ENCODE measurements around the gene TENT5C. TPM values are rescaled to one million over a fixed set of nuclear protein-coding genes. Genes with fewer than 3 reads are reported as not detected.

Gene TENT5C
- total RNA-seq, 6 experiments from 2014 or later = 0.47 to 0.91 (median 0.75) TPM

DNA sequence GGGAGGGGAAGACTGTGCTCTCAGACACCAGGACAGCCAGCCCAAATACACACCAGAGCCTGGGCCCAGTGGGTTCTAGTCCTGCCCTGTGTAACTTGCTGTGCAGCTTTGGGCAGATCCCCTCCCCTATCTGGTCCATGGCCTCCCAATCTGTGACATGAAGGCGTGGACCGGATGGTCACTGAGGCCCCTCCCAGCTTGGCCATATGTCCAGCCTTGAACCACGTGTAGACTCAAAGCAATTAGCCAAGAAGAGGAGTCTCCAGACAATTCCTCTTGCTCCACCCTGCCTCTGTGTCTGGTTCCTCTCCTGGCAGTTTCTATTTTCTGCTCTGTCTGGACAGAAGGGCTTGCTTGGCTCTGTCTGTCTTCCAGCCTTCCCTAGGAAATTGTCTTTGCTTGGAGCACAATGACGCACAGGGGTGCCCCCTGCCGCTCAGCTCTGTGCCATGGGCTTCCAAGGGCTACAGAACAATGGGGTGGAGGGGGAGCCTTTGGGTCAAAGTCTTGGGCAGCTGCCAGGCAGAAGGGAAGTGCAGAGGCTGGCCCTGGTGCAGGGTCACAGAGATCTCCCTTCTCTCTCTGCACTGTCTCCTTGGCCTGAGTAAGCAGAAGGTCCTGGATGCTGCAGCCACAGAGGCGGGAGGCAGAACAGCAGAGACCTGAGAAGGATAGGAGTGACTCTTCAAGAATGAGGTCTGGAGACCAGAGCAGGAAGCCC is 66.1 kb downstream of the TENT5C start:
- H3K36me3 Mint-ChIP-seq (ENCODE audit: low read depth) = no peaks in the 10 kb centered on the region
- H3K27me3 Mint-ChIP-seq (ENCODE audit: insufficient read depth) = peaks cover 7% of the 10 kb centered on the region
- DNase-seq = no peak
- peaks cover 30% of the 10 kb centered on the region for H3K4me1 Mint-ChIP-seq (ENCODE audit: low read depth)
- no peak overlapping the region for H3K4me3 Mint-ChIP-seq
- TF ChIP-seq CTCF (IDR thresholded peaks at IDR 0.05) = peak; percentile 35; the same call in 1 of the 2 replicates
- no peak overlapping the region for H3K27ac Mint-ChIP-seq
- H3K9me3 Mint-ChIP-seq = no peaks in the 10 kb centered on the region

DNA sequence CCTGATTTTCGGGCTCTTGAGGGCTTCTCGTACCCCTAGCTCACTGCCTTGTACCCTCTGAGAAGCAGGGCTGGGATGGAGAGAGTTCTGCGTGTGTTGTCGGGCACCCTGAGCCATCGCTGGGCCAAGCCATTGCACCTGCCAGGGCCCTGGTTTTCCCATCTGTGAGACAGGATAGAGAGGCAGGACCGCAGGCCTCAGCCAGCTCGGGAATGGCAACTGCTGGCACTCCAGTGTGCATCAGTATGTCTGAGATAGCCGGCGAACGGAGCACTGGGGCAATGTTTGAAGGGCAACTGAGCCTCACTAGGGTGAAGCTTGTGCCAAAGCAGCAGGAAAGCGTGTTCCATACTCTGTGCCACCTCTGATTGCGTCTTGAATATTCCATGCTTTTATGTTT is 66.9 kb downstream of the TENT5C start:
- H3K4me3 Mint-ChIP-seq = no peak overlapping the region
- no peak for TF ChIP-seq CTCF (IDR thresholded peaks at IDR 0.05)
- H3K27ac Mint-ChIP-seq = no peak overlapping the region
- no peak for DNase-seq
- no peaks in the 10 kb centered on the region for H3K36me3 Mint-ChIP-seq (ENCODE audit: low read depth)
- H3K9me3 Mint-ChIP-seq = no peaks in the 10 kb centered on the region
- peaks cover 32% of the 10 kb centered on the region for H3K4me1 Mint-ChIP-seq (ENCODE audit: low read depth)
- peaks cover 7% of the 10 kb centered on the region for H3K27me3 Mint-ChIP-seq (ENCODE audit: insufficient read depth)

- no peaks in the 10 kb centered on the region for H3K36me3 Mint-ChIP-seq (ENCODE audit: low read depth)
- TF ChIP-seq CTCF (IDR thresholded peaks at IDR 0.05) = no peak
- no peaks in the 10 kb centered on the region for H3K9me3 Mint-ChIP-seq
- peaks cover 7% of the 10 kb centered on the region for H3K27me3 Mint-ChIP-seq (ENCODE audit: insufficient read depth)
- H3K4me3 Mint-ChIP-seq = peak overlapping the region; percentile 20; the same call in 1 of the 2 replicates
- H3K27ac Mint-ChIP-seq = peak overlapping the region; percentile 50; the same call in 1 of the 2 replicates
- H3K4me1 Mint-ChIP-seq (ENCODE audit: low read depth) = peaks cover 38% of the 10 kb centered on the region
- peak; percentile 81 for DNase-seq
These were observed 67.6 kb downstream of the TENT5C start for GRCh38 chr1:117673405-117673804.

DNA sequence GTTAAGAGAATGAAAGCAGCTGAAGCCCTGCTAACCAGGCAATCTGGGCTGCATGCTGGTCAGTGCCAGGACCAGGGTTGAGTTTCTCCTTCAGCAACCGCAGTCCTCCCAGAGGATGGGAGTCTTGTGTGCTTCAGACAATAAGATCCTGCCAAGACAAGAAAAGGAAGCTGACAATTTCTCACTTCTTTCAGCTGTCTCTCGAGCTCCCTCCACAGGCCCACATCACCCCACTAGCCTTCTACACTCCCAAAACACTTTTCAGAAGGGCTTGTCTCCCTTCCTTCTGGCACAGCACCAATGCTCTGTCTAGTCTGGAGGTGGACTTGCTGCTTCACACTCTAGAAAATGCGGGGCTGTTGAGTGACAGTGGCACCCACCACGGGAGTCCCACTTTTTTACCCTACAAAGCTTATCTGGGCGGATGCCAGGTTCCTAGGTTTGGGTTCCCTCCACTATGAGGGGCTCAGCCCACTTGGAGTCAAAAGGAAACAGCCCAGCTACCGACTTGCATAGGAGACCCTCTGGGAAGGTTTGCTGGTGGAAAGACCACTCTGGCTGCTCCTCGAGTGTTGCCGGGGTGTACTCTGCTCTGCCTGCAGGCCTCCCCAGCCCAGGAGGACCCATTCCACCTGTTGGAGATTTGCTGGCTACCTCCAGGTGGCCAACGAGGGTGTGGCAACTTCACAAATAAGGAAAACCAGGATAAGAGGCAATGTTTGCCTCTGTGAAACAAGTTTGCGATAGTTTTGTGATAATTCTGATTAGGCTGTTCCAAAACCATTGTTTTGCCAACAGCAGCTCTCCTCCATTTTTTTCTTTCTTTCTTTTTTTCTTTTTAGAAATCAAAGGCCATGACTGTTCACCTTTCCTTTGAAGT is 68.9 kb downstream of the TENT5C start:
- no peaks in the 10 kb centered on the region for H3K9me3 Mint-ChIP-seq
- DNase-seq = no peak
- H3K27me3 Mint-ChIP-seq (ENCODE audit: insufficient read depth) = peaks cover 9% of the 10 kb centered on the region
- H3K4me1 Mint-ChIP-seq (ENCODE audit: low read depth) = peaks cover 46% of the 10 kb centered on the region
- H3K36me3 Mint-ChIP-seq (ENCODE audit: low read depth) = no peaks in the 10 kb centered on the region
- H3K27ac Mint-ChIP-seq = no peak overlapping the region; the same call in 1 of the 2 replicates
- no peak overlapping the region for H3K4me3 Mint-ChIP-seq
- TF ChIP-seq CTCF (IDR thresholded peaks at IDR 0.05) = peak; percentile 42; the same call in 1 of the 2 replicates

GRCh38 chr1:117675907-117676430 is 70.1 kb downstream of the TENT5C start:
- peaks cover 46% of the 10 kb centered on the region for H3K4me1 Mint-ChIP-seq (ENCODE audit: low read depth)
- no peak overlapping the region for H3K27ac Mint-ChIP-seq
- no peak for TF ChIP-seq CTCF (IDR thresholded peaks at IDR 0.05)
- H3K4me3 Mint-ChIP-seq = no peak overlapping the region
- DNase-seq = no peak
- no peaks in the 10 kb centered on the region for H3K36me3 Mint-ChIP-seq (ENCODE audit: low read depth)
- peaks cover 8% of the 10 kb centered on the region for H3K27me3 Mint-ChIP-seq (ENCODE audit: insufficient read depth)
- H3K9me3 Mint-ChIP-seq = no peaks in the 10 kb centered on the region
